ENCODE measurements around the gene PSMD12. TPM values are rescaled to one million over a fixed set of nuclear protein-coding genes. Genes with fewer than 3 reads are reported as not detected.

PSMD12 gene
- total and polyA plus RNA-seq, 2 donors (not counting 3 experiments of a cell fraction or from before 2014, with no cell fraction given), result 14.1 to 73.0 TPM

GRCh38 chr17:67403483-67403882 lies 37.1 kb upstream of the PSMD12 start:
- H2AFZ ChIP-seq (ENCODE audit: low read depth, low read length), result no peak overlapping the region
- no TSS peak for BruUV-seq (replicated peaks)
- H3K79me2 ChIP-seq (ENCODE audit: control insufficient read depth, insufficient read depth, low read length), result no peaks in the 10 kb centered on the region
- no peaks in the 10 kb centered on the region for H3K4me1 ChIP-seq (ENCODE audit: control insufficient read depth, extremely low read depth, insufficient read depth, low read length)
- POLR2A ChIA-PET, result no interaction called here
- TF ChIP-seq JUN (IDR thresholded peaks at IDR 0.05; ENCODE audit: borderline replicate concordance, insufficient read depth, insufficient read length, low read depth) (no peak), EZH2 (IDR thresholded peaks at IDR 0.05; ENCODE audit: borderline replicate concordance, low read depth, low read length, severe bottlenecking) (no peak), MYC (IDR thresholded peaks at IDR 0.05; ENCODE audit: low read depth, low read length) (no peak), POLR2AphosphoS5 (IDR thresholded peaks at IDR 0.05; ENCODE audit: insufficient read depth, low read depth, low read length) (no peak), GATA2 (IDR thresholded peaks at IDR 0.05; ENCODE audit: insufficient read depth, insufficient read length, low read depth, low read length) (no peak), POLR2A (IDR thresholded peaks at IDR 0.05; ENCODE audit: low read depth, low read length) (no peak), FOS (IDR thresholded peaks at IDR 0.05; ENCODE audit: borderline replicate concordance, insufficient read depth, low read length) (no peak), CTCF (IDR thresholded peaks at IDR 0.05; ENCODE audit: extremely low read depth in 1 of 2, insufficient read depth in 1 of 2, low read depth in 1 of 2, low read length in 2 of 2) (no peak)
- TF ChIP-seq, protein P1, sequence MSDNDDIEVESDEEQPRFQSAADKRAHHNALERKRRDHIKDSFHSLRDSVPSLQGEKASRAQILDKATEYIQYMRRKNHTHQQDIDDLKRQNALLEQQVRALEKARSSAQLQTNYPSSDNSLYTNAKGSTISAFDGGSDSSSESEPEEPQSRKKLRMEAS (IDR thresholded peaks at IDR 0.05; ENCODE audit: insufficient read depth, insufficient read length), result no peak
- H3K9me3 ChIP-seq (replicated peaks; ENCODE audit: control insufficient read depth, insufficient read depth, low read length), result no peaks in the 10 kb centered on the region
- dilution Hi-C loops (cut with MboI; ENCODE audit: extremely low pct_ligation_motif_present, low sequenced_read_pairs) (no loop called here), intact Hi-C loops (cut with micrococcal nuclease) (no loop called here)
- no peak overlapping the region for H3K4me2 ChIP-seq (ENCODE audit: insufficient read depth, low read length)
- no peak overlapping the region for H3K27ac ChIP-seq (ENCODE audit: insufficient read depth, low read depth, low read length)
- FAIRE-seq (no peak), DNase-seq (ENCODE audit: low read depth, low spot score) (no peak)
- CTCF ChIA-PET, result no interaction called here
- H3K4me3 ChIP-seq (replicated peaks in 1 of 3; ENCODE audit: insufficient read depth in 1 of 3, low read depth in 1 of 3, low read length in 3 of 3), result no peak overlapping the region
- H3K9ac ChIP-seq (replicated peaks; ENCODE audit: extremely low read depth, insufficient read depth, low read length), result no peak overlapping the region
- no peaks in the 10 kb centered on the region for H4K20me1 ChIP-seq (replicated peaks; ENCODE audit: control insufficient read depth, extremely low read depth, insufficient read depth, low read length)
- no peaks in the 10 kb centered on the region for H3K27me3 ChIP-seq (ENCODE audit: control insufficient read depth in 2 of 2, insufficient read depth in 2 of 2, low read length in 2 of 2)
- H3K36me3 ChIP-seq (ENCODE audit: control insufficient read depth in 2 of 2, extremely low read depth in 1 of 2, insufficient read depth in 2 of 2, low read length in 2 of 2), result no peaks in the 10 kb centered on the region
- H3K9me1 ChIP-seq (replicated peaks; ENCODE audit: control insufficient read depth, extremely low read depth, insufficient read depth, low read length), result no peaks in the 10 kb centered on the region
